GM12872 (cell line): ENCODE data around the gene PID1.

ENCODE experiments used
- CTCF ChIP-seq: IDR thresholded peaks from 3 replicates; pipeline ENCODE4 v1.5.1; 2011; ENCODE audit warnings: low read depth, mild to moderate bottlenecking, low read length, moderate library complexity; ENCODE audit not compliant: insufficient read depth

The PID1 gene

DNA sequence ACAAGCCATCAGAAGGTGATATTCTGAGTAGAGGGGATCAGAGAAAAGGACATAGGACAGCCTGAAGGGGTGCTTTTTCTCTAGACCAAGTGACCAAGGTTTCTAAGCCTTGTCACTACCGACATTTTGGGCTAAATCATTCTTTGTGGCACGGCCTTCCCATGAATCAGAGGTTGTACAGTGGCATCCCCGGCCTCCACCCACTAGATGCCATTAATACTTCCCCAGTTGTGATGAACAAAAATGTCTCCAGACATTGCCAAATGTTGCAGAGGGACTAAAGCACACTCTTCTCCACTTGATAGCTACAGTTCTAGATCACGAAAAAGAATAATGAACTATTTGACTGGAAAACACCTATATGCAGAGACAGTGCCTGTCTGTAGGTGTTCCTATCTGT lies 143.6 kb downstream of the PID1 start:
- TF ChIP-seq CTCF, result no peak

DNA sequence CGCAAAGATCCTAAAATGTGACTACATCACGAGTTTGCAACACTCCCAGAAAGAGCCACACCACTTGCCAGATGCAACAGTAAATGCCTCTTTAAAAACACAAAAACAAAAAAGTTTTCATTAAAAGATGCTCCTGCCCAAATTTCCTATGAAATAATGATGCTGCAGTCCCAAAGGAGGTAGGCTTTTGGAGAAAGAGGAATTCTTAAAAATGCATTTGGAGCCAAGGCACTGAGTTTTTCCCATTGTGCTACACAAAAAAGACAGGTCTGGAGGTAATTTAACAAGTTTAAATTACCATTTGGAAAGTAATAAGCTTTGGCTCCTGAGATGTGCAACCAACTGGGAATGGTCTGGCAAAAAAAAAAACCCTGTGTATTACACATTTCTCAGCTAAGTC lies 145.0 kb downstream of the PID1 start:
- no peak for TF ChIP-seq CTCF

GRCh38 chr2:229124136-229124535 lies 147.0 kb downstream of the PID1 start:
- no peak for TF ChIP-seq CTCF

- no peak for TF ChIP-seq CTCF
Measured at GRCh38 chr2:229118927-229119326, 152.2 kb downstream of the PID1 start.

- TF ChIP-seq CTCF, result no peak
Measured at GRCh38 chr2:229118336-229118735, 152.8 kb downstream of the PID1 start.

- TF ChIP-seq CTCF, result no peak
Measured at GRCh38 chr2:229111744-229112143, 159.3 kb downstream of the PID1 start.

DNA sequence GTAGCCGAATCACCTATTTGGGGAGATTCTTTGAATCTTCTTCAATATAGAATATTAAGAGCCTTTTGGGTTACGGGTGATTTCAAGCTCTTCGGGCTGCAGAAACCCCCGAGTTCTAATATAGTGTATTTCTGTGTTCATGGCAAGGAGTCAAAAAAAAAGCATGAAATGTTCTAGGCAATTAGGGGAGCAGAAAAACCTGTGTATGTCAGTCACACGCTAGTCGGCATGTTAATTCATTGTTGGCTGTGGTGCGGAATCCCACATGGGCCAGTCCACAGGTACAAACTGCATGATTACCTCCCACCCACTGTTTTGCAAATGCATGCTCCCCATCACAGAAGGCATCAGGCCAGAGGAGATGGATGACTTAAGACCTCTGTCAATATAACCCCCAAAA lies 161.9 kb downstream of the PID1 start:
- TF ChIP-seq CTCF, result no peak

DNA sequence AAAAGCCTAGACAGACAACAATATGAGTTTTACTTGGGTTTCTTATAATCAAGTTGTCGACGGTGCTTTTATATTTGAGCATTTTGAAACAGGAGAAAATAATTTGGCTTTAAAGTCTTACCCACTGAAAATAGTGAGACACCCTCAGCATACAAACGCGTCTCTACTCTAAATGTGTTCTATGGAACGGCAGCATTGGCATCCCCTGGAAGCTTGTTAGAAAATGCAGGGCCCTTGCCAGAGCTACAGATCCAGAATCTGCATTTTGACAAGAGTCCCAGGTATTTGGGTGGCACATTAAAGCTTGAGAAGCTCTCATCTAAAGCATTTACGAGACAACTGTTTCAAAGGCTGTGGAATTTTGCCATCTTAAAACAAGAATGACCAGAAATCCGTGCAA lies 163.5 kb downstream of the PID1 start:
- no peak for TF ChIP-seq CTCF
